Measurements from ENCODE around the gene VEZT.
A peak's percentile ranks its signal among the peaks of the same experiment; 100 is the strongest.
"Not testable (repeated sequence)": the region's sequence is repeated elsewhere in the genome, so short reads cannot be mapped to it uniquely, and the experiment has no call there.

VEZT gene

GRCh38 chr12:95191060-95191696 lies 26.4 kb upstream of the VEZT start:
- Histone ChIP-seq H3K4me1 (ENCODE audit: control extremely low read depth in 1 of 4, control insufficient read depth in 4 of 4, insufficient read depth in 4 of 4, low read length in 3 of 4) (peaks cover 0 to 22% (median 2%) of the 10 kb centered on the region in 4 experiments), H3K27ac (ENCODE audit: insufficient read depth in 1 of 2, low read depth in 1 of 2, low read length in 2 of 2, poor library complexity in 1 of 2, severe bottlenecking in 2 of 2) (no peak overlapping the region), H3K4me3 (ENCODE audit: control insufficient read depth in 1 of 7, extremely low read depth in 1 of 7, insufficient read depth in 4 of 7, low read depth in 2 of 7, low read length in 6 of 7) (no peak overlapping the region), H3K9me3 (ENCODE audit: control extremely low read depth in 1 of 5, control insufficient read depth in 4 of 5, insufficient read depth in 2 of 5, low read depth in 1 of 5, low read length in 4 of 5) (no peaks in the 10 kb centered on the region), H3K36me3 (ENCODE audit: control insufficient read depth in 4 of 4, insufficient read depth in 4 of 4, low read length in 3 of 4) (no peaks in the 10 kb centered on the region), H3K27me3 (replicated peaks in 2 of 5; ENCODE audit: control insufficient read depth in 4 of 5, insufficient read depth in 5 of 5, low read length in 4 of 5) (no peaks in the 10 kb centered on the region)
- POLR2A ChIA-PET = interaction anchor here (1.2 kb wide), 1 partner anchor 12 kb away, joined by 3 read pairs; no protein-coding TSS in a partner anchor
- CTCF ChIA-PET = no interaction called here
- WGBS (ENCODE audit: insufficient coverage) = no CpG with 5 or more reads among the region's 1 CpG
- peak in 1 of 3 donors; percentile 17 for DNase-seq

- no peak overlapping the region for H3K4me3 ChIP-seq (ENCODE audit: control insufficient read depth in 1 of 7, extremely low read depth in 1 of 7, insufficient read depth in 4 of 7, low read depth in 2 of 7, low read length in 6 of 7)
- H3K4me1 ChIP-seq (ENCODE audit: control extremely low read depth in 1 of 4, control insufficient read depth in 4 of 4, insufficient read depth in 4 of 4, low read length in 3 of 4) = peaks cover 0 to 22% (median 2%) of the 10 kb centered on the region in 4 experiments
- no peak overlapping the region for H3K27ac ChIP-seq (ENCODE audit: insufficient read depth in 1 of 2, low read depth in 1 of 2, low read length in 2 of 2, poor library complexity in 1 of 2, severe bottlenecking in 2 of 2)
- H3K27me3 ChIP-seq (replicated peaks in 2 of 5; ENCODE audit: control insufficient read depth in 4 of 5, insufficient read depth in 5 of 5, low read length in 4 of 5) = no peaks in the 10 kb centered on the region
- ChIA-PET CTCF (no interaction called here), POLR2A (interaction anchor here (1.2 kb wide), 1 partner anchor 11 kb away, joined by 3 read pairs; no protein-coding TSS in a partner anchor)
- no peaks in the 10 kb centered on the region for H3K9me3 ChIP-seq (ENCODE audit: control extremely low read depth in 1 of 5, control insufficient read depth in 4 of 5, insufficient read depth in 2 of 5, low read depth in 1 of 5, low read length in 4 of 5)
- H3K36me3 ChIP-seq (ENCODE audit: control insufficient read depth in 4 of 4, insufficient read depth in 4 of 4, low read length in 3 of 4) = no peaks in the 10 kb centered on the region
- DNase-seq = no peak
Observed at GRCh38 chr12:95192271-95192670, 25.3 kb upstream of the VEZT start.

GRCh38 chr12:95193139-95193538 lies 24.5 kb upstream of the VEZT start:
- no peaks in the 10 kb centered on the region for H3K9me3 ChIP-seq (ENCODE audit: control extremely low read depth in 1 of 5, control insufficient read depth in 4 of 5, insufficient read depth in 2 of 5, low read depth in 1 of 5, low read length in 4 of 5)
- DNase-seq = no peak
- ChIA-PET CTCF (no interaction called here), POLR2A (no interaction called here)
- peaks cover 0 to 14% (median 2%) of the 10 kb centered on the region in 4 experiments for H3K4me1 ChIP-seq (ENCODE audit: control extremely low read depth in 1 of 4, control insufficient read depth in 4 of 4, insufficient read depth in 4 of 4, low read length in 3 of 4)
- H3K27me3 ChIP-seq (replicated peaks in 2 of 5; ENCODE audit: control insufficient read depth in 4 of 5, insufficient read depth in 5 of 5, low read length in 4 of 5) = no peaks in the 10 kb centered on the region
- H3K27ac ChIP-seq (ENCODE audit: insufficient read depth in 1 of 2, low read depth in 1 of 2, low read length in 2 of 2, poor library complexity in 1 of 2, severe bottlenecking in 2 of 2) = no peak overlapping the region
- no peaks in the 10 kb centered on the region for H3K36me3 ChIP-seq (ENCODE audit: control insufficient read depth in 4 of 4, insufficient read depth in 4 of 4, low read length in 3 of 4)
- 100% methylated on average over 2 of the region's 3 CpGs for WGBS (ENCODE audit: insufficient coverage)
- H3K4me3 ChIP-seq (ENCODE audit: control insufficient read depth in 1 of 7, extremely low read depth in 1 of 7, insufficient read depth in 4 of 7, low read depth in 2 of 7, low read length in 6 of 7) = no peak overlapping the region

- Histone ChIP-seq H3K27me3 (replicated peaks in 2 of 5; ENCODE audit: control insufficient read depth in 4 of 5, insufficient read depth in 5 of 5, low read length in 4 of 5) (no peaks in the 10 kb centered on the region), H3K36me3 (ENCODE audit: control insufficient read depth in 4 of 4, insufficient read depth in 4 of 4, low read length in 3 of 4) (no peaks in the 10 kb centered on the region), H3K9me3 (ENCODE audit: control extremely low read depth in 1 of 5, control insufficient read depth in 4 of 5, insufficient read depth in 2 of 5, low read depth in 1 of 5, low read length in 4 of 5) (no peaks in the 10 kb centered on the region), H3K4me3 (ENCODE audit: control insufficient read depth in 1 of 7, extremely low read depth in 1 of 7, insufficient read depth in 4 of 7, low read depth in 2 of 7, low read length in 6 of 7) (no peak overlapping the region), H3K27ac (ENCODE audit: insufficient read depth in 1 of 2, low read depth in 1 of 2, low read length in 2 of 2, poor library complexity in 1 of 2, severe bottlenecking in 2 of 2) (no peak overlapping the region), H3K4me1 (ENCODE audit: control extremely low read depth in 1 of 4, control insufficient read depth in 4 of 4, insufficient read depth in 4 of 4, low read length in 3 of 4) (peaks cover 0 to 16% (median 5%) of the 10 kb centered on the region in 4 experiments)
- ChIA-PET POLR2A (no interaction called here), CTCF (no interaction called here)
- no peak for DNase-seq
- no CpG with 5 or more reads among the region's 3 CpGs for WGBS (ENCODE audit: insufficient coverage)
Observed at GRCh38 chr12:95195122-95195521, 22.5 kb upstream of the VEZT start.

GRCh38 chr12:95196875-95197569 lies 20.6 kb upstream of the VEZT start:
- DNase-seq; H3K4me3 ChIP-seq (ENCODE audit: control insufficient read depth in 1 of 7, extremely low read depth in 1 of 7, insufficient read depth in 4 of 7, low read depth in 2 of 7, low read length in 6 of 7); H3K27ac ChIP-seq (ENCODE audit: insufficient read depth in 1 of 2, low read depth in 1 of 2, low read length in 2 of 2, poor library complexity in 1 of 2, severe bottlenecking in 2 of 2); POLR2A ChIA-PET; H3K36me3 ChIP-seq (ENCODE audit: control insufficient read depth in 4 of 4, insufficient read depth in 4 of 4, low read length in 3 of 4); H3K9me3 ChIP-seq (ENCODE audit: control extremely low read depth in 1 of 5, control insufficient read depth in 4 of 5, insufficient read depth in 2 of 5, low read depth in 1 of 5, low read length in 4 of 5); H3K27me3 ChIP-seq (replicated peaks in 2 of 5; ENCODE audit: control insufficient read depth in 4 of 5, insufficient read depth in 5 of 5, low read length in 4 of 5); CTCF ChIA-PET: not testable (repeated sequence)
- peaks cover 0 to 27% (median 9%) of the 10 kb centered on the region in 4 experiments for H3K4me1 ChIP-seq (ENCODE audit: control extremely low read depth in 1 of 4, control insufficient read depth in 4 of 4, insufficient read depth in 4 of 4, low read length in 3 of 4)
- WGBS (ENCODE audit: insufficient coverage) = 97% methylated on average over 6 of the region's 7 CpGs

- ChIA-PET CTCF (no interaction called here), POLR2A (no interaction called here)
- WGBS (ENCODE audit: insufficient coverage) = 100% methylated on average over 2 of the region's 2 CpGs
- DNase-seq = no peak
- peaks cover 3 to 28% (median 13%) of the 10 kb centered on the region in 4 experiments for H3K4me1 ChIP-seq (ENCODE audit: control extremely low read depth in 1 of 4, control insufficient read depth in 4 of 4, insufficient read depth in 4 of 4, low read length in 3 of 4)
- no peaks in the 10 kb centered on the region for H3K27me3 ChIP-seq (replicated peaks in 2 of 5; ENCODE audit: control insufficient read depth in 4 of 5, insufficient read depth in 5 of 5, low read length in 4 of 5)
- no peaks in the 10 kb centered on the region for H3K9me3 ChIP-seq (ENCODE audit: control extremely low read depth in 1 of 5, control insufficient read depth in 4 of 5, insufficient read depth in 2 of 5, low read depth in 1 of 5, low read length in 4 of 5)
- H3K36me3 ChIP-seq (ENCODE audit: control insufficient read depth in 4 of 4, insufficient read depth in 4 of 4, low read length in 3 of 4) = no peaks in the 10 kb centered on the region
- H3K4me3 ChIP-seq (ENCODE audit: control insufficient read depth in 1 of 7, extremely low read depth in 1 of 7, insufficient read depth in 4 of 7, low read depth in 2 of 7, low read length in 6 of 7) = no peak overlapping the region
- no peak overlapping the region for H3K27ac ChIP-seq (ENCODE audit: insufficient read depth in 1 of 2, low read depth in 1 of 2, low read length in 2 of 2, poor library complexity in 1 of 2, severe bottlenecking in 2 of 2)
Observed at GRCh38 chr12:95197636-95198035, 20.0 kb upstream of the VEZT start.

- H3K27ac ChIP-seq (ENCODE audit: insufficient read depth in 1 of 2, low read depth in 1 of 2, low read length in 2 of 2, poor library complexity in 1 of 2, severe bottlenecking in 2 of 2) = no peak overlapping the region
- H3K4me3 ChIP-seq (ENCODE audit: control insufficient read depth in 1 of 7, extremely low read depth in 1 of 7, insufficient read depth in 4 of 7, low read depth in 2 of 7, low read length in 6 of 7) = no peak overlapping the region
- no peaks in the 10 kb centered on the region for H3K27me3 ChIP-seq (replicated peaks in 2 of 5; ENCODE audit: control insufficient read depth in 4 of 5, insufficient read depth in 5 of 5, low read length in 4 of 5)
- WGBS (ENCODE audit: insufficient coverage) = 100% methylated on average over 2 of the region's 4 CpGs
- no peaks in the 10 kb centered on the region for H3K36me3 ChIP-seq (ENCODE audit: control insufficient read depth in 4 of 4, insufficient read depth in 4 of 4, low read length in 3 of 4)
- H3K4me1 ChIP-seq (ENCODE audit: control extremely low read depth in 1 of 4, control insufficient read depth in 4 of 4, insufficient read depth in 4 of 4, low read length in 3 of 4) = peaks cover 11 to 40% (median 24%) of the 10 kb centered on the region in 4 experiments
- DNase-seq = no peak
- CTCF ChIA-PET = no interaction called here
- no peaks in the 10 kb centered on the region for H3K9me3 ChIP-seq (ENCODE audit: control extremely low read depth in 1 of 5, control insufficient read depth in 4 of 5, insufficient read depth in 2 of 5, low read depth in 1 of 5, low read length in 4 of 5)
- POLR2A ChIA-PET = no interaction called here
Observed at GRCh38 chr12:95198914-95199313, 18.7 kb upstream of the VEZT start.
